GM10847 (cell line): Measurements from ENCODE around the gene COBL.

Experiments
- POLR2A ChIP-seq: IDR thresholded peaks from 2 replicates; pipeline ENCODE4 v1.6.1; 2011; ENCODE audit not compliant: insufficient read length; ENCODE audit errors: extremely low read depth

Gene COBL

DNA sequence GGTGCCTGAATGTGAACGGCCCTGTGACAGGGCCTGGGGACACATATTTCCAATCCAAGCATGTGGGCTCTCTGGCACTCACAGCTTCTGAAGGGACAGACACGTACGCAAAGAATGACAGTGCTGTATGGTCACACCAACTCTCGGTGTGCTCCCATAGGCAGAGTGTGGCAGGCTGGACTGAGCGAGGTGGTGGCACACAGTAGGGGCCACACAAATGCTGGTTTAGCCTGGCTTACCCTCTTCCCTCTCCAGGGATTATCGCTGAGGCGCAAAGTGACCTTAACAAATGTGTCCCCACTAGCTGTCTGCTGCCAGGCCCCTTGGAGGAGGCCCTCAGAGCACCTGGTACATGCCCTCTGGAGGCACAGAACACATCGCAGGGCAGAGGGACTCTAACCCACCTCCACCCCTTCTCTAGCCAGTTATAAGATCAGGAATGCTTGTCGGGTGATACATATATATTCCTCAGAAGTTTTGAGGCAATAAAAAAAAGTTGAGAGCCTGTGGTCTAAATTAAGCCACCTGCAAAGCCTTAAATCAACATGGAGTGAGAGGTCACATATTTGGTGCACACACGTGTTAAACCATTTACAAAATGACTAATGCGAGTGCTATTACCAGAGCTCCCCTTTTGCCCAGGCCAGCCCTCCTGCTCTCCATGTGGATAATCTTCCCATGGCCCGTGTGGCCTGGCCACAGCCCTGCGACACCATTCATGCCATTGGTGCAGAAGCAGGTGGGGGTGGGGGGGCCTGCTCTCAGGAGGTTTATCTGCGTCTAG, 271.1 kb downstream of the COBL start:
- TF ChIP-seq POLR2A, result no peak

DNA sequence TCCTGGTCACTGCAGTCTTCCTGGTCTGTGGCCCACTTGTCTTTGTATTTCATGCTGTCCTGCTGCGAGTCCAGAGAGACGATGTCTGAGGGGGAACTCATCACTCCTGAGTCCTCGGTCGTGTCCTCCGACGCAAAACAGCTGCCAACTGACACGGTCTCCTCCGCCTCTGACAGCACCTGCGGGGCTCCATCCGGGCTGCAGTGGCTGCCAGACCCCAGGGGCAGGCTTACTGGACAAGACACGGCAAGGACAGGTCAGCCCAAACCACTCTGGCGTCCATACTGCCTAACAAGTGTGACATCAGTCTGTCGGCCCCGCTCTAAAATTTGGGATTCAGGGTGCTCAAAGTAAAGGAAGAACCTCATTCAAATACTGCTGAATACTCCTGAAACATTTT, 273.1 kb downstream of the COBL start:
- no peak for TF ChIP-seq POLR2A

DNA sequence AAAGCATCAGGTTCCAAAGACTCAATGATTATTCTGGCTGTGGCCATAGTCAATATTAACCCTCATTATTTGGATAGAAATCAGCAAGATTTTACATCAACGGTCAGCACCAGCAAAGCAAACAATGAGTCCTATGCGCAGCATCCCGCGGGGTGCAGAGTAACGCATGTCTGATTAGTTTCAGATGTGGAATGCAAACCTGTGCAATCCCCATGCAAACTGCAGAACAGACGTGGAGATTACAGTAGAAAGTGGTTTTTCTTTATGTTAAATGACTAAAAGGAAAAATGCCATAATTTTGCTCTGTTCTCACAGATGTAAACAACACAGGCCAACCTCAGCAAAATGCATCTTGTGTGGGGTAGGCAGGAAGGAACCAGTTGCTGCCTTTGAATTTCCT, 275.8 kb downstream of the COBL start:
- no peak for TF ChIP-seq POLR2A

DNA sequence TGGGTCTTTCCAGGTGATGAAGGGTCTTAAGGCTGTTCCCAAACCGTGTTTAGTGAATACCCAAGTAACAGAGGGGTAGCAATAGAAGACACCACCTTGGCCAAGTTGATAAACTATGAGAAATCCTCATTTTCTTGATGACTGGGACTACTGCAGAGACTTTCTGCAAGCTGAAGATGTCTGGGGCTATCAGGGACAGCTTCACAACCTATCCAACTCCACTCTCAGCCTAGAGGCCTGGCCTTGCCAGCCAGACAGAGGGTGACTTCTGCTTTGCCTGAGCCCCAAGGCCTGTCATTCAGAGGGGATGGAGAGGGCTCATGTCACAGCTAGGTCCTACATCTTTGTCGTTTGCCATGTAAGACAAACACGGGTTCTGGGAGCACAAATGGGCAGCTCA, 278.0 kb downstream of the COBL start:
- TF ChIP-seq POLR2A, result no peak

DNA sequence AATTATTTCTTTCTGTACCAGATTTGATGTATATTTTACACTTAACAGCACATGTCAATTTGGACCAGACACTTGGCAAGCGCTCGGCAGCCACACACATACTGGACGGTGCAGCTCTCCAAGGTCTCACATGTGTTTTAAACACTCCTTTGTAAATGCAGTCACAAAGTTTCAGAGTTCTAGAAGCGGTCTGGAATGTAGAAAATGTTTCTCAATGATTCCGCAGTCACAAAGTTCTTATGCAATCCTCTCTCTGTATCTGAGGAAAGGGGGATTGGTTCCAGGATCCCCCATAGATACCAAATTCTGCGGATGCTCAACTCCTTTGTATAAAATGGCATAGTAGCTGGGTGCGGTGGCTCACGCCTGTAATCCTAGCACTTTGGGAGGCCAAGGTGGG, 280.9 kb downstream of the COBL start:
- no peak for TF ChIP-seq POLR2A

DNA sequence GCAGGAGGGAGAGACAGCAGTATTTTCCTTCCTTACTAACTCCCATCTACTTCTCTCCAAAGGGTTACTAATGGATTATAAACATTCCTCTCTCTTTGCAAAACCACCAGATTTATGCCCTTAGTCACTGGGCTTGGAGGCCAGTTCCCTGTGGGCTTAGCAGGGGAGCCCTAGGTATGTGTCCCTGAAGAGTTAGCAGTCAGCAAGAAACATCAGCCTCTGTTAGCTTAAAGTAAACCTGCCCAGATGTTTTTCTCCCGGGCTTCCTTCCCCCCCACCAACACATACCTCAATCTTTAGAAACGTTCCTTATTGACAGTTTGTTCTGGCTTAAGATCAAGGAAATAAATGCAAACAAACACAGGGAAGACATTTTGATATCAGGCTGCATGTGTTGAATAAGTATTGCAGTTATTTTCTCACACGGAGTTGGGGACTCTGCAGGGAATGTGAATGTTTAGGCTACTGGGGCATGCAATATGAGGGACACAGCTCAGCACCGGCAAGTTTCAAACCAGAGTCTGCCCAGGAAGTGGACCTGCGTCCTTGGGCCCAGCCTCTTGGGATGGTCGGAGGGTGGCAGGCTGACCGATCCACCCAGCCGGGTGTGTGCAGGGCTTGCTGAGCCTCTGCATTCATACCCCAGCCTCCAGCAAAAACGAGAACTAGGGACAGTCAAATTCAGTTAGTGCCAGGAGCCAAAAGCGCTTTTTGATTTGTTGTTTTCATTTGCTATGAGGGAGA, 281.9 kb downstream of the COBL start:
- no peak for TF ChIP-seq POLR2A

DNA sequence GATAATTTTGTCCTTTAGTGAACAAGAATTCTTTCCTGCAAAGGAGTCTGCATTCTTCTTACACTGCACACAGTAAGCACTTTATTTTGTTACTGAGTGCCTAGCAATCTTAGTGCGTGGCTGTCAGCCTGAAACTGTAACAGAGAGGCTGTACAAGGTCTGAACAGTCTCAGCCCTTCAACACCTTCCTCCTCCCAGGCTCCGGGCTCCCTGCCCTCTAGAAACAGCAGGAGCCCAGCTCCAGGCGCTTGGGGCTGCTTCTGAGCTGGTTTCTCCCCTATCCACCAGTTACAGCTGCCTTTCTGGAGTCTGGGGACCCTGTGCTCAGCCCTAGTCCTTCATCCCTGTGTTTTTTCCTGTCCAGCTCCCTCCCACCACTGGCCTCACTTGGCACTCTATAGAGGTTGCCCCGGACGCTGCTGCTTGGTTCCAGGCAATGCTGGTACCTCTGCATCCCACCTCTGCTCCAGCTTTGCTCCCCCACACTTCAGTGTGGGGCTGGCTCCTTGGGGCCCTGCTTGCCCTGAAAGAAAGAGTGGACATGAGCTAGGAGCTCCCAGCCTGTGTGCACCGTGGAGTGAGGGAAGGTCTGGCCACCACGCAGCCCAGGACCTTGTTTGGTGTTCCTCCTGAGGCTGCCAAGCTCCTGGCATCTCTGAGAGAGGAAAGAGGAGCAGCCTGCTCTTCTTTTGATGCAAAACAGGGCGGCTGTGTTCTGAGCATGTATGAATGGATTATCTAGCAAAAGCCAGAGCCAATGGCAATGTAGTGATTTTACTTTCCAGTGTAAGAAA, 282.7 kb downstream of the COBL start:
- TF ChIP-seq POLR2A, result no peak

DNA sequence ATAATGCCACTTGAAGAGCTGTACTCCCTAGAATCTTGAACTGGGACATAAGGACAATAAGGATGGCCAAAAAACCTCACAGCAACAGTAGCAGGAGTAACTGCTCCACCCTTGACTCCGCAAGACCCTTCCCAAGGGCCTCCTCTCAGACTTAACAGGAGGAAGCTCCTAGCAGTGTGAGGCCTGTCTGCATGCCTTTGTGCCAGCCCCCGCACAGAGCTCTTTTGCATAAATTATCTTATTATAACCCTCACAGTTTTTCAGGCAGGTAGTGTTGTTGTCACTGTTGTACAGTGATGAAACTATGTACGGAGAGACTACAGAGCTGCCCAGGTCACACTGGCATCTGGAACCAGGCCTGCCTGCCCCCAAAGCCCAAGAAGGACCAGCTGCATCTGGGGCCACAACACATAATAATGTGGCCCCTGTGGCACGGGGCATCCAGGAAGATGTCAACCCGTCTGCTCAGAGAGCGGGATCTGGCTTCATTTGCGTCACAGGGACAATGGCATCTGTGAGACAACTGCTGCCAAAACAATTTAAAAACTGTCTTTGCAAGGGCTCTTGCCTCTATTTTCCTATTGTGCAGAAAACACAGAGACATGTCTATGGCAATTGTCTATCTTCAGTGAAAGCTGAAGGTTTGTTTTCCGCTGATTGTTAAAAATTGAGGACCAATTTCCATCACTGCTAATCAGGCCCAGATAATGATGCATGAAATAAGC, 284.7 kb downstream of the COBL start:
- no peak for TF ChIP-seq POLR2A

DNA sequence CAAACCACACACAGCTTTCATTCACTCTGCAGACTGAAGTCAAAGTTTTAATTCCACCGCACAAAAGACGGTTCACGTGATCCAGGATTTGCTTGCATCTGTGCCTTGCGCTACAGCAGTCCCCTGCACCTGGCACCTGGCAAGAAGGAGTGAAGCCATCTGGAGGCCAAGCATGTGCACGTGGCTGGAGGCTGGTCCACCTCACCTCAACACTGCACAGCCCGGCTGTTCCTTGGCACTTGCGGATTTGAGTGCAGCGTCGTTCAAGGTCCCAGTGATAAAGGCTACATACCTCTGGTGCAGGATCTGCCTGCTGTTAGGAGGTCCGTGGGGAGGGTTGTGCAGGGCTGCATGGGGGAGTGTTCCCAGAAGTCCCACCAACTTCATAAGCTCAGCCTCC, 285.4 kb downstream of the COBL start:
- TF ChIP-seq POLR2A, result no peak

DNA sequence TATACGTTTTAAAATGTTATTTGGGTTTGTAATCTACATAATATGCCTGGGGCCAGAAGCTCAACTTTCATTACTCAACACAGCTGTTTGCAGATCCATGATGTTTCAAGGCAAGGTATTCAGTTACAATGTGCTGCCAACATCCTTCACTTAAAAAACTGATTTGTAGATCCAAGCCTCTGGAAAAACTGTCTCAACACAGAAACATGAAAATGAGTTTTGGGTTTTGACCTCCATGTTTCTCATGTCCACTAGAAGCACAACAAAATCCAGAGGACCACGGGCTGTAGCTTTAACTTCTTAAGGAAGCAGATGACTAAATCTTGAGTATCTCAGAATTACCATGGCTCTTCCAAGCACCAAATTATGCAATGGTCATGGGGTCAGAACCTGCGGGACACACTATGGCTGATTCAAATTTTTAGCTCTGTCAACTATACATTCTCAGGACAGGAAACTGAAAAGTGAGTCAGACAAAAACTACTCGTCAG, 286.9 kb downstream of the COBL start:
- TF ChIP-seq POLR2A, result no peak

DNA sequence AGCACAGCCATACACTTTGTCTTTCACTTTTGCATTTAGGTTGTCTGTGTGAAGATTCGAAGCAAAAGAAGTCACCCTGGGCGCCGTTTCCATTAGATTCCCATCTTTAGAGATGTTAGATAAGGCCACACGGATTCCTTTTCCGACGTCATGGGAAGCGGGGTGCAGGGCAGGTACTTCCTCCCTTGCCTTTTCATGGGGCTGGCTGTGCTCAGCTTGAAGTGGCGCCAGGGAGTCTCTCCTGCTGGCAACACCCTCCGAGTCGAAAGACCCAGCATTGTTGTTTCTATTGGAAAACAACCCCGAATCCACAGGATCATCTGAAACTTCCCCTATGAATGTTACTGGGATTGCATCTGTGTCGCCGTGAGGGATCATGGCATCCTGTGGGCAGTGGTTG, 287.5 kb downstream of the COBL start:
- TF ChIP-seq POLR2A, result no peak

DNA sequence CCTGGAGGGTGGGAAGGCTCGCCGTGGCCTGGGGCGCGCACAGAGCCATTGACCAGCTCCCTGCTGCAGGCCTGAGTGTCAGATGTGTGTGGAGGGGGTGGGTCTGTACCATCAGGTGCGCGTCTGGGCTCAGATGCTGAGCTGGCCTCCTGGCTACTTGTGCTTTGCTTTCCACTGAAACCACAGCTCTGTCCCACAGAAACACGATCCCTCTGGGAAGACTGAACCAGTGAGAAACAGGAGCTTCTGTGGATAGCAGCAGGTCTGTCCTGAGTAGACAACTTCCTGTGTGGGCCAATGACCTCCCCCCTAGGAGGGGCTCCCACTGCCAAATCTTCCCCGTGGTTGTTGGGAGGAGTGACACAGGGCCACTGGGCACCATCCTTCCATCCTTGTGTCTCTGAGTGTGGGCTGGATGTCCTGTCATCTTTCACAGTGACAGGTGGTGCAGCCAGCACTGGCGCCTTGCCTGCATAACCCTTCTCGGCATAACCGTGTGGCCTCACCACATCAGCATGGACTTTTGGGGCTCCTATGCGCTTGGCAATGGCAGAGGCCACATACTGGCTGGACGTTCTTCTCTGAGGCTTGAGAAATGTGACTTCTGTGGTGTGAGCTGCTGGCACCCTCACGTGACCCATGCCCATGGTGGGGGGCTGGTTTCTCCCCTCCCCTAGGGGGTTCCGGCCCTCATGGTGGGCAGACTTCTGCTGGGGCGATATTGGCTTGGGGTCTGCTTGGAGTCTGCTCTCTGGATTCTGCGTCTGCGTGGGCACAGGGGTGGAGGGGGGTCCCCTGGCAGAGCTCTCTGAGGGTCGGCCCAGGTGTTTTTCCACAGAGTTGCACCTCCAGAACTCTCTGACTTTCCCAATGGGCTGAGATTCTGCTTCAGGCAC, 288.4 kb downstream of the COBL start:
- no peak for TF ChIP-seq POLR2A

DNA sequence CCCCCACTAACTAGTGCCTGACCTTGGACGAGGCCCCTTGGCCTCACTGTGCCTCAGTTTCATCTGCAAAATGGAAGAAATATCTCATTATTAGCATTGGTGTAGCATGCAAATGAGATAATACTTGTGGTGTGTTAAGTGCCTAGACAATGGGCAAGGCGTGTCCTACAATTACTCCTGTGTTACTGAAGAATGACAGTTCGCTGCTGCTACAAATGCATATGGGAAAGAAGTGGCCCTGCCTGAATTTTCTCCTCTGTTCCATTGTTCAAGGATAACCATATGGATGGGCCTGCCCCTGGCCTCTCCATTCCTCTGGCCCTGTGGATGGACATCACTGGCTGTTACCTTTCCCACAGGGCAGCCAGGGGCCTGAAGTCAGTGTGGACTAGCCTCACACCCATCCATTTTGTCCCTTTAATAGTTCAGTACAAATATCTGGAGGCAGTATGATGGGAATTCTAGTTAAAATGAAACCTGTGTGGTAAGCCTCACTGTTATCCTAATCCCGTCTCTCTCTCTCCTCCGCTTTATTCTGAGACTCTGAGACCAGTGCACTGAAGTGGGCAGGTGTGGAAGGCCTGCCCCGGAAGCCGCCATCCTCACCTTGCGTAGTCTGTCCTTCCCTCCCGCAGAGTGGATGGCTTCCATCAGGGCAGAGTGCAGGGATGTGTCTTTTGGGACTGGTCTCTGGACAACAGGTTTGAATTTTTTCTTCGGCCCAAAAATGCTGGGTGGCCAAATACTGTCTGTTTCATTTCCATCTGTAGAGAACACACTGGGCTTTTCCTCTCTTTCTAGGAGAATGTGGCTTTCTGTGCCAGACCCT, 289.3 kb downstream of the COBL start:
- no peak for TF ChIP-seq POLR2A
